Measurements from ENCODE around the gene OLAH. TPM values are rescaled to one million over a fixed set of nuclear protein-coding genes. Genes with fewer than 3 reads are reported as not detected.

OLAH gene
- total and polyA plus RNA-seq, 8 donors = 0.53 to 1.6 TPM; not detected in 6

DNA sequence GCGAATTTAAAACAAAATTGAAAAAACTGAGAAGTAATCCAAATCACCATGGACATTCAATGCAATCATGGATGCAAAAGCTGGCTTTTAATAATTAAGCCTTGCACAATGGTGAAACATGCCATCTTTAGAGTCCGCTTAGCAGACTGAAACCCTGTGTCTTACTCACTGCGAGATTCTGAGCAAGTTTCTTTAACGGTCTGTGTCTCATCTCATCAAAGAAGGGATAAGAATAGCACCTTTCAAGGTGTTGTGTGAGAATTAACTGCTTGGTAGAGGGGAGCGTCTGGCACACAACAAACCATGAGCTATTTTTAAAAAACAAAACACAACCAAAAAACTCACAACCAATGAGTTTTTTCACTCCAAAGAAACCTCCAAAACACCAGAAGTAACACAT is 23.4 kb downstream of the OLAH start:
- no peaks in the 10 kb centered on the region for H3K27me3 ChIP-seq
- intact Hi-C loops (cut with DNase I; ENCODE audit: low total_unique reads) = no loop called here
- no peaks in the 10 kb centered on the region for H3K4me1 ChIP-seq
- no peak overlapping the region for H3K27ac ChIP-seq
- DNase-seq = no peak
- no peak overlapping the region for H3K4me3 ChIP-seq
- peaks cover 0 to 16% (median 10%) of the 10 kb centered on the region in 4 donors for H3K9me3 ChIP-seq
- TF ChIP-seq, protein P1, sequence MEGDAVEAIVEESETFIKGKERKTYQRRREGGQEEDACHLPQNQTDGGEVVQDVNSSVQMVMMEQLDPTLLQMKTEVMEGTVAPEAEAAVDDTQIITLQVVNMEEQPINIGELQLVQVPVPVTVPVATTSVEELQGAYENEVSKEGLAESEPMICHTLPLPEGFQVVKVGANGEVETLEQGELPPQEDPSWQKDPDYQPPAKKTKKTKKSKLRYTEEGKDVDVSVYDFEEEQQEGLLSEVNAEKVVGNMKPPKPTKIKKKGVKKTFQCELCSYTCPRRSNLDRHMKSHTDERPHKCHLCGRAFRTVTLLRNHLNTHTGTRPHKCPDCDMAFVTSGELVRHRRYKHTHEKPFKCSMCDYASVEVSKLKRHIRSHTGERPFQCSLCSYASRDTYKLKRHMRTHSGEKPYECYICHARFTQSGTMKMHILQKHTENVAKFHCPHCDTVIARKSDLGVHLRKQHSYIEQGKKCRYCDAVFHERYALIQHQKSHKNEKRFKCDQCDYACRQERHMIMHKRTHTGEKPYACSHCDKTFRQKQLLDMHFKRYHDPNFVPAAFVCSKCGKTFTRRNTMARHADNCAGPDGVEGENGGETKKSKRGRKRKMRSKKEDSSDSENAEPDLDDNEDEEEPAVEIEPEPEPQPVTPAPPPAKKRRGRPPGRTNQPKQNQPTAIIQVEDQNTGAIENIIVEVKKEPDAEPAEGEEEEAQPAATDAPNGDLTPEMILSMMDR (IDR thresholded peaks at IDR 0.05) = no peak
- TF ChIP-seq EP300 (IDR thresholded peaks at IDR 0.05) (no peak), POLR2AphosphoS5 (IDR thresholded peaks at IDR 0.05) (no peak), POLR2A (IDR thresholded peaks at IDR 0.05) (no peak)
- H3K36me3 ChIP-seq = no peaks in the 10 kb centered on the region
- WGBS, 5 donors = 85 to 92% (median 91%) methylated on average over 5 of the region's 5 CpGs

DNA sequence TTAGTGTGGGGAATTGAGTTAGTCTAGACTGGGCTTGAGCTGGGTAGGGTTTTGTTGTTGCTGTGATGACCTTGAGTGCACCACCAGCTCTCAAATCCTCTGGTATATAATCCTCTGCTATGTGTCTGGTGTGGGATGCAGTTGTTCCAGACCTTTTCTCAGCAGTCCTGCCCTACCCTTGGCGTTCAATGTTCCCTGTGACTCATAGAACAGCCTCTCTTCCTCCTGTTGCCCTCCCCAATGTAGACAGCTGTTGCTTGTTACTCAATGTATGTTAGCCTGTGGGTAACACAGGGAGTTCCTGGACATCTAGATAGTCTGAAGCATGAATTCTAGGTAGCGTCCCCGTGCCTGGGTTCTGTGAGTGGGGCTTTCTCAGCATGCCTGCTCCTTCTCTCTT is 25.1 kb downstream of the OLAH start:
- WGBS, 5 donors = 76 to 86% (median 84%) methylated on average over 3 of the region's 3 CpGs

DNA sequence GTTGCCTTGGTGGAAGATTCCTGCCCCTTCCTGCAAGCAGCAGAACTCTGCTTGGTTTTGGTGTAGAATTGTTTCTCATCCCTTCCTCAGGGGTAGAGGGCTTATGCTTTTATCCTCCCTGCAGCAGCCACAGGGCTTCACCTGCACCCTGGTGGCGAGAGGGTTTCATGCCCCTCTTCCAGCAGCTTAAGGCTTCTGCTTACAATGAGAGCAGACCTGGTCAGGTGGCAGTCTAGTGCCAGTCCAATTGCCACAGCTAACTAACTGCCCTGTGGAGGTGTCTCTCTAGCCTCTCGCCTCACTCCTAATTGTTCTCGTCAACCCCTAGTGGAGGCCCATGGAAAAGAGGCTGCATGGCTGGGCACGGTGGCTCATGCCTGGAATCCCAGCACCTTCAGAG is 25.5 kb downstream of the OLAH start:
- no peaks in the 10 kb centered on the region for H3K36me3 ChIP-seq
- H3K9me3 ChIP-seq = peaks cover 0 to 16% (median 10%) of the 10 kb centered on the region in 4 donors
- 53 to 79% (median 67%) methylated on average over 3 to 4 of the region's 4 CpGs for WGBS, 5 donors
- TF ChIP-seq EP300 (IDR thresholded peaks at IDR 0.05) (no peak), POLR2A (IDR thresholded peaks at IDR 0.05) (no peak), POLR2AphosphoS5 (IDR thresholded peaks at IDR 0.05) (no peak)
- TF ChIP-seq, protein P1 (IDR thresholded peaks at IDR 0.05) = no peak
- no peak overlapping the region for H3K4me3 ChIP-seq
- no peaks in the 10 kb centered on the region for H3K27me3 ChIP-seq
- no peak overlapping the region for H3K27ac ChIP-seq
- intact Hi-C loops (cut with DNase I; ENCODE audit: low total_unique reads) = no loop called here
- no peaks in the 10 kb centered on the region for H3K4me1 ChIP-seq
- DNase-seq = no peak

More for the DNA sequence above, 25.1 kb downstream of the OLAH start:
- intact Hi-C loops (cut with DNase I; ENCODE audit: low total_unique reads) = no loop called here
- no peak for DNase-seq
- Histone ChIP-seq H3K27ac (no peak overlapping the region), H3K4me1 (no peaks in the 10 kb centered on the region), H3K4me3 (no peak overlapping the region), H3K27me3 (no peaks in the 10 kb centered on the region), H3K36me3 (no peaks in the 10 kb centered on the region), H3K9me3 (peaks cover 0 to 16% (median 10%) of the 10 kb centered on the region in 4 donors)
- TF ChIP-seq POLR2AphosphoS5 (IDR thresholded peaks at IDR 0.05) (no peak), POLR2A (IDR thresholded peaks at IDR 0.05) (no peak), EP300 (IDR thresholded peaks at IDR 0.05) (no peak)
- TF ChIP-seq, protein P1 (IDR thresholded peaks at IDR 0.05) = no peak

DNA sequence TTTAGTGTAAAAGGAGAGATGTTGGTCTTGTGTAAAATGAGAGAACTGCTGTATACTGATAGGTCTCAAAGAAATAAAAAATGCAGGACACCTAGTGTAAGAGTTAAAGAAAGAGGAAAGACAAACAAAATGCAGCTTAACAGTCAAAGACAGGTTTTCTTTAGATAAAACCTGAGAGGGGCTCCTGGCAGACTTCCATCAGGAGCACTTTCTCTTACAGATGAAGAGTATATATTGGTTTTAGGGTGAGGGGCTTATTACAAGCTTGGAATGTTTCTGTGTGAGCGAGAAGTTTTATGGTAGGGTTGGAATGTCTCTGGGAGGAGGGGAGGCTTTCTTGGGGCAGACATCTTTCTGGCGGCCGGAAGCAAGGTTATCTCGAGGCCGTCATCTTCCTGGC is 28.6 kb downstream of the OLAH start:
- Histone ChIP-seq H3K4me3 (no peak overlapping the region), H3K9me3 (no peaks in the 10 kb centered on the region), H3K36me3 (no peaks in the 10 kb centered on the region), H3K27ac (no peak overlapping the region), H3K27me3 (no peaks in the 10 kb centered on the region), H3K4me1 (no peaks in the 10 kb centered on the region)
- DNase-seq = no peak
- intact Hi-C loops (cut with DNase I; ENCODE audit: low total_unique reads) = no loop called here
- TF ChIP-seq EP300 (IDR thresholded peaks at IDR 0.05) = no peak
- TF ChIP-seq, protein P1 (IDR thresholded peaks at IDR 0.05) = no peak
- TF ChIP-seq POLR2A (IDR thresholded peaks at IDR 0.05) = no peak
- no peak for TF ChIP-seq POLR2AphosphoS5 (IDR thresholded peaks at IDR 0.05)
- WGBS, 5 donors = 84 to 99% (median 94%) methylated on average over 5 of the region's 5 CpGs
